Measurements from ENCODE around the gene TSPAN9.

DNA sequence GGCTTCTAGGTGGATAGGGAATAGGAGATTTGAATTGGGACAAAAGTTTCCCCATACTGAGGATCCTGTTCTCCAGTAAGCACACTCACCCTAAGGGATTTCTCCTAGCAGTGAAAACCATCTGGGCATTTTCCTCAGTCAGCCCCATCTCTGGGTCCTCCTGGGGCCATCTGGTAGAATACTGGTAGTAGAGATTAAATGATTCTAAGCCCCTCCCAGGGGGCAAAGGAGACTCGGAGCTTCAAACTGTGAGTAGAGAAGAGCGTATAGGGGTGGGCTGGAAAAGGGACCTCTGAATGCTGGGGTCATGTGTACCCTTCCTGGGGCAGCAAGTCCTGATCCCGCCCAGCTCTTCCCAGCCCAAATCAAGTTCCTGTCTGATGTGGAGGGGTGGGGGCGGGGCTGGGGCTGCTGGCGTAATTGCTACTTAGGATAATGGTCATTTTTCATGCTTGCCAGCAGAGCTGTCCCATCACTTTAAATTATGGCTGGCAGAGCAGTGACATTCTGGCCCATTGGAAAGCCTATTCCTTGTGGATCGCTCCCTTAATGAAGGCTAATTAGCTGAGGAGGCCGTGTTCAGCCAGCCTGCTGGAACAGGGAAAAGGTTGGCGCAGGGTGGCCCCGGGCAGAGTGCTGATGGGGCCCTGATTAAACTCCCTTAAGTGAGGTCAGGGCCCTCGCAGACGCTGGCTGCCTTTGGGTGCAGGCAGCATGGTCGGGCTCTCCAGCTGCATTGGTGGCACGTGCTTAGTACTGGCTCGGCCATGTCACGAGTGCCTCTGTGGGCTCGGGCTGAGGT, 127.8 kb downstream of the TSPAN9 start:
- TF ChIP-seq CTCF (IDR thresholded peaks at IDR 0.05) (no peak), EZH2 (IDR thresholded peaks at IDR 0.05) (no peak), EZH2phosphoT487 (IDR thresholded peaks at IDR 0.05) (no peak)
